ENCODE measurements around the gene TIMM17B. TPM values are rescaled to one million over a fixed set of nuclear protein-coding genes. Genes with fewer than 3 reads are reported as not detected.
A peak's percentile ranks its signal among the peaks of the same experiment; 100 is the strongest.

The TIMM17B gene
- total and polyA plus RNA-seq, 8 donors = 29.5 to 41.0 (median 34.7) TPM

DNA sequence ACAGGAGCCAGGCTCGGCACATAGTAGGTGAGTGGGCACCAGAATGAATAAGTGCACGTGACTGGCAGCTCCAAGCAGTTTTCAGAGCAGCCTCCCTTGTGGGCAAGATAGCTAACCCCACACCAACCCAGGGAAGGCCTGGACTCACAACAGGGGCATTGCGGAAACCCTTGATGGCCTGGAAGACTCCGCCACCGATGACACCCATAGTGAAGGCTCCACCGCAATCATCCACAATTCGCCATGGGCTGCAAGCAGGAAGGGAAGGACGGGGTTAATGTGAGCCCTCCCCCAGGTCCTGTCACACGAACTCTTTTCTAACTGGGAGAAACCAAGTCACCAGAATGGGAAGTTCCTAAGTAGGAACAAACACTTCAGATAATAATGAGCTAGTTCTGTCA, 957 bp downstream of the TIMM17B start:
- Histone ChIP-seq H3K9me3 (no peaks in the 10 kb centered on the region), H3K27me3 (no peaks in the 10 kb centered on the region), H3K4me3 (peak overlapping the region; percentile 39 to 62), H3K27ac (peak overlapping the region; percentile 83 to 93), H3K4me1 (peaks cover 0 to 19% of the 10 kb centered on the region in 2 donors), H3K36me3 (peaks cover 0 to 15% of the 10 kb centered on the region in 2 donors)
- TF ChIP-seq, protein P1, sequence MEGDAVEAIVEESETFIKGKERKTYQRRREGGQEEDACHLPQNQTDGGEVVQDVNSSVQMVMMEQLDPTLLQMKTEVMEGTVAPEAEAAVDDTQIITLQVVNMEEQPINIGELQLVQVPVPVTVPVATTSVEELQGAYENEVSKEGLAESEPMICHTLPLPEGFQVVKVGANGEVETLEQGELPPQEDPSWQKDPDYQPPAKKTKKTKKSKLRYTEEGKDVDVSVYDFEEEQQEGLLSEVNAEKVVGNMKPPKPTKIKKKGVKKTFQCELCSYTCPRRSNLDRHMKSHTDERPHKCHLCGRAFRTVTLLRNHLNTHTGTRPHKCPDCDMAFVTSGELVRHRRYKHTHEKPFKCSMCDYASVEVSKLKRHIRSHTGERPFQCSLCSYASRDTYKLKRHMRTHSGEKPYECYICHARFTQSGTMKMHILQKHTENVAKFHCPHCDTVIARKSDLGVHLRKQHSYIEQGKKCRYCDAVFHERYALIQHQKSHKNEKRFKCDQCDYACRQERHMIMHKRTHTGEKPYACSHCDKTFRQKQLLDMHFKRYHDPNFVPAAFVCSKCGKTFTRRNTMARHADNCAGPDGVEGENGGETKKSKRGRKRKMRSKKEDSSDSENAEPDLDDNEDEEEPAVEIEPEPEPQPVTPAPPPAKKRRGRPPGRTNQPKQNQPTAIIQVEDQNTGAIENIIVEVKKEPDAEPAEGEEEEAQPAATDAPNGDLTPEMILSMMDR (IDR thresholded peaks at IDR 0.05) = no peak
- ATAC-seq (no peak), DNase-seq (peak in 1 of 4 donors; percentile 12)
- intact Hi-C loops (cut with DNase I) = no loop called here

DNA sequence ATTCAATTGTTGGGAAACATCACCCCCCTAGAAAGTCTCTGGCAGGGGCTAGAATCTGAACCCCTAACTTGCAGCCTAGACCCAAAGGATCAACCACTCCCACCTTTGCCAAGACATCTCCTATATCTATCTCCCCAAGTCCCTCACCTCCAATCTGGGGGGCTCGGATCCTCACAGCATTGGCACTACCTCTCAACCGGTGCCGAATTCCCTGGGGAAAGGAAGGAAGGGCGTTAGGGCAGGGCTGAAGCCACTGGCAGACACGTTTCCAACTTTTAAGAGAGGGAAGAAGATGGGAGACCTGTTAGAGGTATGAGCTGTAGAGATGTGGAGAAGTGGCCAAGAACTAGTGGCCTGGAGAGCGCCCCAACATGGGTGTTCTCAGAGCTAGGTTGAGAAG, 2.7 kb downstream of the TIMM17B start:
- ATAC-seq (no peak), DNase-seq (no peak)
- Histone ChIP-seq H3K4me3 (no peak overlapping the region), H3K4me1 (peaks cover 0 to 19% of the 10 kb centered on the region in 2 donors), H3K27ac (no peak overlapping the region), H3K9me3 (no peaks in the 10 kb centered on the region), H3K27me3 (no peaks in the 10 kb centered on the region), H3K36me3 (peaks cover 0 to 3% of the 10 kb centered on the region in 2 donors)
- intact Hi-C loops (cut with DNase I) = no loop called here
- TF ChIP-seq, protein P1 (IDR thresholded peaks at IDR 0.05) = no peak

DNA sequence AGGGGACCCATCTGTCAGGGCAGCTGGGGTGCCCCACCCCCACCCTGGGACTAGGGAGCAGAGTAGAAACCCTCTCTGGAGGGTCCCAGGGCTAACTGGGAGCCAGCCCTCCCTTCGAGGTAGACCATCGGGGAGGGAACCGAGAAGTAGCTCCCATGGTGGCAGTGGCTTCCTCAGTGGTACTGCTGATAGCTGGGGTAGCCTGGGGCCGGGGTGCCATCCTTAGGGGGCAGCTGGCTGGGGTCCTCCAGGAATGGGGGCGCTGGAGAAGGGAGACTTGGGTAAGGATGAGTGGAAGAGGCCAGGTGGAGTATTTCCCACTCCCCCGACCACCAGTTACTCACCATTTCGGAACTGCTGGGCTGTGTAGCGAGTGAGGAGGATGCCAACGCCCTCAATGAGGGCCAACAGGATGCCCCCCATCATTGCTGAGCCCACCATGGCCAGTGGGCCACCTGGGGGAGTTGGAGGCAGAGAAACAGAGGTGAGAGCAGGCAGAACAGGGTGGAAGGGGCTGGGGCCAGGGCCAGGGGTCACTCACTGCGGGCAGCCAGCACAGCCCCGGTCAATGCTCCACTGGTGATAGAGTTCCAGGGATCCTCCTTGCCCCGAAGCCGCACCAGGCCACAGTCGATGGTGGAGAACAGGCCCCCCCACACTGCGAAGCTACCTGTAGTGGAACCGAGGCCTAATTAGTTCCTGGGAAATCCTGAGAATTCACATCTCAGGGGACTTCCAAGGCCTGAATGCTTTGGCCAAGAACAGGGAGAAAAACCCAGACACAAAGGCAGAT, 3.8 kb downstream of the TIMM17B start:
- ATAC-seq (no peak), DNase-seq (no peak)
- TF ChIP-seq, protein P1 (IDR thresholded peaks at IDR 0.05) = no peak
- no peak overlapping the region for H3K27ac ChIP-seq
- H3K36me3 ChIP-seq = peaks cover 0 to 3% of the 10 kb centered on the region in 2 donors
- intact Hi-C loops (cut with DNase I) = no loop called here
- H3K27me3 ChIP-seq = no peaks in the 10 kb centered on the region
- H3K4me1 ChIP-seq = peaks cover 0 to 12% of the 10 kb centered on the region in 2 donors
- no peaks in the 10 kb centered on the region for H3K9me3 ChIP-seq
- H3K4me3 ChIP-seq = no peak overlapping the region

DNA sequence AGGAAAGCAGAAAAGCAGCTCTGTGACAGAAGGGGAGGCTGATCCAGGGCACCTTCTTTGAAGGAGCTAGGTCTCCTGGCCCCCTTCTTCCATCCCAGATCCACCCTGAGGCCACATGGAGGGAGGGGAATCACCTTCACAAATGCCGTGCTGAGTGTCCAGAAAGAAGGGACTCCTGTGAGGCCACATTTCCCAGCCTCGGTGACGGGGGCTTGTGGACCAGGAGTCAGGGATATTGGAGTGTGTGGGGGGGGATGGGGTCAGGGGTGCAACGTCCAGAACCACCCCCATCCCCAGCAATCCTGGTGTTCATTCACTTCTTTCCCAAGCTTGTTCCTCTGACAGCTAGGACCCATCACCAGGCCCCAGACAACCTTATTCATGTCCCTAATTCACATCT, 4.7 kb downstream of the TIMM17B start:
- TF ChIP-seq, protein P1 (IDR thresholded peaks at IDR 0.05) = no peak
- H3K4me1 ChIP-seq = peaks cover 0 to 8% of the 10 kb centered on the region in 2 donors
- H3K27me3 ChIP-seq = no peaks in the 10 kb centered on the region
- no peak overlapping the region for H3K27ac ChIP-seq
- intact Hi-C loops (cut with DNase I) = no loop called here
- no peak overlapping the region for H3K4me3 ChIP-seq
- no peaks in the 10 kb centered on the region for H3K9me3 ChIP-seq
- no peak for DNase-seq
- H3K36me3 ChIP-seq = peaks cover 0 to 3% of the 10 kb centered on the region in 2 donors
- no peak for ATAC-seq

DNA sequence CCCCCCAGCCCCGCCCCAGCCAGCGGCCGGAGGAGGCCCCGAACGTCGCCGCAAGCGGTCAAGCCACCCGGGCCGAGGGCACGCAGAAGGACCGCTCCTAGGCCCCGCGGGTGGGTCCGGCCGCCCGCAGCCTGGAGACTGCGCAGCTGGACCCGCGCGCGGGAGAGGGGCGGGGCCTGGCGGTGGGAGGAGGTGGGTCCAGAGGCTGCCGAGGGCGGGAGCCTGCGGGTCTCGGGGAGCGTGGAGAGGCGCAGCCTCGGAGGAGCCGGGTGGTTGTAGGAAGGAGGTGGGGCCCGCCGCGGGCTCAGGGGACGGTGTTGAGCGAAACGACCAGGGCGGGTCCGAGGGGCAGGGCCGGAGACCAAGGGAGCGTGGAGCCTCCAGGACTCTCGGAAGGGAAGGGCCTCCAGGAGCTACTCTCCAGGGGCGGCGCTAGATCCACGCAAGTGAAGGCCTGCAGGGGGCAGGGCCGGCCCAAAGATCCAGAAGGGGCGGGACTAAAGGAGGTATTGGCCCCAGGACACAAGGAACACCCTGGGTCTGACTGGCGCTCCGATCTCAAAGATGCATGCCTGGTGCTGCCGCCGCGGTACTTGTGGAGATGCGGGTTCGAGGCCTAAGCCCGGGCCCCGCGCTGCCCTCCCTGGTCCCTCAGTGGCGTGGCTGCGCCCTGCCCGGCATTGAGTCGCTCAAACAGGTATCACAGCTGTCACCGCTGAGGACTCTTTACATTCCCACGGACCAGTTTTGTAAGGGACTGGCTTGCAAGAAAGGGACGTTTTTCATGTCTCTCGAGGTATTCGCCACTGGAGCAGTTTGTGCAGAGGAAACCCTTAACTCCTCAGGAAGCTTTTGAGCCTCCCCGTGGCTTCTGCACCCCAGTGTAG, 5.9 kb downstream of the TIMM17B start:
- TF ChIP-seq, protein P1 (IDR thresholded peaks at IDR 0.05) = peak; percentile 16 to 56
- H3K27ac ChIP-seq = peak overlapping the region; percentile 31 to 63
- peaks cover 0 to 3% of the 10 kb centered on the region in 2 donors for H3K36me3 ChIP-seq
- intact Hi-C loops (cut with DNase I) = no loop called here
- peaks cover 0 to 6% of the 10 kb centered on the region in 2 donors for H3K4me1 ChIP-seq
- H3K27me3 ChIP-seq = no peaks in the 10 kb centered on the region
- H3K4me3 ChIP-seq = peak overlapping the region; percentile 33 to 61
- DNase-seq (peak; percentile 68 to 93 (median 87)), ATAC-seq (peak; percentile 96)
- no peaks in the 10 kb centered on the region for H3K9me3 ChIP-seq

All from left lung (tissue), 10 donors.